Measurements from ENCODE around the gene INSRR. TPM values are rescaled to one million over a fixed set of nuclear protein-coding genes. Genes with fewer than 3 reads are reported as not detected.

INSRR gene
- total RNA-seq, 1 donor from 2014 or later, result 2.9 TPM

- H3K4me1 ChIP-seq, result peaks cover 6 to 27% of the 10 kb centered on the region in 2 donors
- H3K9me3 ChIP-seq, result no peaks in the 10 kb centered on the region
- intact Hi-C loops (cut with DNase I), result loop anchor here (10.0 kb wide), 1 partner anchor 202 kb away; no protein-coding TSS in a partner anchor
- TF ChIP-seq CTCF (IDR thresholded peaks at IDR 0.05), result no peak
- peak in 1 of 2 donors; percentile 75 for DNase-seq (ENCODE audit: low spot score in 2 of 2)
- peak overlapping the region in 1 of 2 donors; percentile 70 for H3K4me3 ChIP-seq
- no peaks in the 10 kb centered on the region for H3K27me3 ChIP-seq
- H3K36me3 ChIP-seq, result no peaks in the 10 kb centered on the region
- peak overlapping the region; percentile 62 to 94 for H3K27ac ChIP-seq
Observed at GRCh38 chr1:156896490-156897033, 37.6 kb upstream of the INSRR start.

DNA sequence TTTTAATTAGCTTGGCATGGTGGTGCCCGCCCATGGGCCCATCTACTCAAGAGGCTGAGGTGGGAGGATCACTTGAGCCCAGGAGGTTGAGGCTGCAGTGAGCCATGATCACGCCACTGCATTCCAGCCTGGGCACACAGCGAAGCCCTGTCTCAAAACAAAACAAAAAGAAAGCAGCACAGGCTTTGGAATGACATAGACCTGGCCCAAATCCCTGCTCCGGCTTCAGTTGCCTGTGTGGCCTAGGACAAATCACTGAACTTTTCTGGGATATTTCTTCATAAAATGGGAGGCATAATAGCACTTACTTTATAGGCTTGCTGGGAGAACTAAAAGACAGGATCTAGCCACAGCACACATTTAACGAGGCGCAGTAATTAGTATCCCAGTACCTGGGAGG lies 37.0 kb upstream of the INSRR start:
- no peak for DNase-seq (ENCODE audit: low spot score in 2 of 2)
- H3K9me3 ChIP-seq, result no peaks in the 10 kb centered on the region
- peak overlapping the region; percentile 92 to 94 for H3K27ac ChIP-seq
- peak overlapping the region in 1 of 2 donors; percentile 70 for H3K4me3 ChIP-seq
- H3K36me3 ChIP-seq, result no peaks in the 10 kb centered on the region
- intact Hi-C loops (cut with DNase I), result loop anchor here (10.0 kb wide), 1 partner anchor 201 kb away; no protein-coding TSS in a partner anchor
- TF ChIP-seq CTCF (IDR thresholded peaks at IDR 0.05), result no peak
- H3K4me1 ChIP-seq, result peaks cover 6 to 27% of the 10 kb centered on the region in 2 donors
- H3K27me3 ChIP-seq, result no peaks in the 10 kb centered on the region

- Histone ChIP-seq H3K27ac (peak overlapping the region; percentile 92 to 94), H3K36me3 (no peaks in the 10 kb centered on the region), H3K4me3 (peak overlapping the region in 1 of 2 donors; percentile 70), H3K4me1 (peaks cover 6 to 27% of the 10 kb centered on the region in 2 donors), H3K27me3 (no peaks in the 10 kb centered on the region), H3K9me3 (no peaks in the 10 kb centered on the region)
- TF ChIP-seq CTCF (IDR thresholded peaks at IDR 0.05), result no peak
- intact Hi-C loops (cut with DNase I), result loop anchor here (10.0 kb wide), 1 partner anchor 201 kb away; no protein-coding TSS in a partner anchor
- DNase-seq (ENCODE audit: low spot score in 2 of 2), result no peak
Observed at GRCh38 chr1:156895455-156895812, 36.5 kb upstream of the INSRR start.

- H3K9me3 ChIP-seq, result no peaks in the 10 kb centered on the region
- TF ChIP-seq CTCF (IDR thresholded peaks at IDR 0.05), result no peak
- H3K27me3 ChIP-seq, result no peaks in the 10 kb centered on the region
- H3K27ac ChIP-seq, result peak overlapping the region; percentile 92 to 94
- H3K4me1 ChIP-seq, result peaks cover 6 to 27% of the 10 kb centered on the region in 2 donors
- peak overlapping the region; percentile 54 to 70 for H3K4me3 ChIP-seq
- no peaks in the 10 kb centered on the region for H3K36me3 ChIP-seq
- intact Hi-C loops (cut with DNase I), result loop anchor here (10.0 kb wide), 1 partner anchor 200 kb away; no protein-coding TSS in a partner anchor
- no peak for DNase-seq (ENCODE audit: low spot score in 2 of 2)
Observed at GRCh38 chr1:156894711-156895454, 36.0 kb upstream of the INSRR start.

DNA sequence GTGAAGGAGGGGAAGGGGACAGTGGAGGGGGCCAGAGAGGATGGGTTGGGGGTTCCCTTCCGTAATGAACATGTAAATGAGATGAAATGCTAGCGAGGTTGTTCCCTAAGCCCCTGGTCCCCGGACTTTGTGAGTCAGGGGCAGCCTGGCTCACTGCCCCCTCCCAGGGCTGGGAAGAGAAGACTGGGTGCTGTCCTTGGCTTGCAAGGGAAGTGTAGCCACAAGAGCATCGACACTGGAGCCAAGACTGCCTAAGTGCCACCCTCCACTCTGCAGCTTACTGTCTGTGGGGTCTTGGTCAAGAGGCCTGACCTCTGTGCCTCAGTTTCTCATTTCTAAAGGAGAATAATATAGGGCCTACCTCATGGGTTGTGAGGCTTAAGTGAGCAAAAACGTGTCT lies 35.1 kb upstream of the INSRR start:
- peaks cover 6 to 27% of the 10 kb centered on the region in 2 donors for H3K4me1 ChIP-seq
- H3K27ac ChIP-seq, result peak overlapping the region; percentile 92 to 94
- intact Hi-C loops (cut with DNase I), result loop anchor here (10.0 kb wide), 1 partner anchor 199 kb away; no protein-coding TSS in a partner anchor
- no peaks in the 10 kb centered on the region for H3K36me3 ChIP-seq
- H3K27me3 ChIP-seq, result no peaks in the 10 kb centered on the region
- DNase-seq (ENCODE audit: low spot score in 2 of 2), result no peak
- H3K9me3 ChIP-seq, result no peaks in the 10 kb centered on the region
- H3K4me3 ChIP-seq, result peak overlapping the region; percentile 54 to 70
- no peak for TF ChIP-seq CTCF (IDR thresholded peaks at IDR 0.05)
